Activated CD4-positive, CD25-positive, alpha-beta regulatory T cell (primary cell): ENCODE data around the gene RNF167.

ENCODE experiments used
- DNase-seq, 4 experiments: peaks; one replicate each; lab custom pipeline; 2025; lab: John Stamatoyannopoulos, UW

The RNF167 gene

GRCh38 chr17:4939796-4940554, at the start of gene RNF167, which contains the start of gene SLC25A11:
Gene RNF167 (plus strand): TSS chr17:4940268. CDS start chr17:4940910, 642 bp downstream.
Gene SLC25A11 (minus strand): TSS chr17:4940046. CDS start chr17:4939910, 136 bp downstream.
- DNase-seq, result peak; percentile 96 to 98 (median 97)

GRCh38 chr17:4891411-4892410, 48.4 kb upstream of the RNF167 start:
- no peak for DNase-seq

- DNase-seq, result no peak
Measured at GRCh38 chr17:4892499-4893221, 47.4 kb upstream of the RNF167 start.

GRCh38 chr17:4893272-4893671, 46.8 kb upstream of the RNF167 start:
- DNase-seq, result no peak

- no peak for DNase-seq
Measured at GRCh38 chr17:4893721-4894560, 46.1 kb upstream of the RNF167 start.

GRCh38 chr17:4895121-4895520, 44.9 kb upstream of the RNF167 start:
- DNase-seq, result no peak

GRCh38 chr17:4895657-4896331, 44.3 kb upstream of the RNF167 start:
- DNase-seq, result no peak

- DNase-seq, result no peak
Measured at GRCh38 chr17:4896332-4897197, 43.5 kb upstream of the RNF167 start.

GRCh38 chr17:4897198-4897687, 42.8 kb upstream of the RNF167 start:
- DNase-seq, result no peak

GRCh38 chr17:4897785-4898184, 42.3 kb upstream of the RNF167 start:
- no peak for DNase-seq

GRCh38 chr17:4898351-4898750, 41.7 kb upstream of the RNF167 start:
- DNase-seq, result no peak

GRCh38 chr17:4898927-4899326, 41.1 kb upstream of the RNF167 start:
- no peak for DNase-seq

GRCh38 chr17:4899341-4900230, 40.5 kb upstream of the RNF167 start, which contains the start of gene C17orf107:
Gene C17orf107 (plus strand): TSS chr17:4899536. CDS start chr17:4899763, 227 bp downstream.
- DNase-seq, result peak; percentile 74 to 83 (median 79)

- peak in 2 of 4 experiments; percentile 32 to 40 for DNase-seq
Measured at GRCh38 chr17:4900231-4901107, 39.6 kb upstream of the RNF167 start.

- DNase-seq, result no peak
Measured at GRCh38 chr17:4901108-4901647, 38.9 kb upstream of the RNF167 start.

- DNase-seq, result no peak
Measured at GRCh38 chr17:4901648-4902344, 38.3 kb upstream of the RNF167 start.
